OCI-LY1 (cell line): ENCODE measurements around the gene HTR1D.

Experiments
- H2AFZ ChIP-seq: fragments of 200-600 bp; sonication (generic), shearing (Covaris generic); 2 replicates; pipeline ENCODE4 v1.6.0; 2014; ENCODE audit warnings: antibody characterized with exemption, mild to moderate bottlenecking, low read length
- H3F3A ChIP-seq: fragments of 200-600 bp; sonication (generic), shearing (Covaris generic); 2 replicates; pipeline ENCODE4 v1.6.0; 2014; ENCODE audit warnings: mild to moderate bottlenecking, antibody characterized with exemption, low read length, moderate library complexity; ENCODE audit not compliant: insufficient read depth
- H3K27ac ChIP-seq: fragments of 200-600 bp; sonication (generic); 2 replicates; pipeline ENCODE4 v1.5.1; 2014; ENCODE audit warnings: low read length, mixed run types, mild to moderate bottlenecking, low read depth; ENCODE audit not compliant: poor library complexity, severe bottlenecking
- H3K27me3 ChIP-seq: fragments of 200-600 bp; sonication (generic); 2 replicates; pipeline ENCODE4 v1.6.0; 2014; ENCODE audit warnings: antibody characterized with exemption, mild to moderate bottlenecking, low read length, moderate library complexity; ENCODE audit not compliant: insufficient read depth
- H3K36me3 ChIP-seq: fragments of 200-600 bp; sonication (generic); 2 replicates; pipeline ENCODE4 v1.6.1; 2014; ENCODE audit warnings: mild to moderate bottlenecking, antibody characterized with exemption, low read length, moderate library complexity, mixed read lengths; ENCODE audit not compliant: insufficient read depth
- H3K4me1 ChIP-seq: fragments of 200-600 bp; sonication (generic); 2 replicates; pipeline ENCODE4 v1.5.1; 2014; ENCODE audit warnings: mild to moderate bottlenecking, low read length, moderate library complexity; ENCODE audit not compliant: insufficient read depth, severe bottlenecking
- H3K4me2 ChIP-seq: fragments of 200-600 bp; sonication (generic), shearing (Covaris generic); 2 replicates; pipeline ENCODE4 v1.6.1; 2014; ENCODE audit warnings: low read length
- H3K4me3 ChIP-seq: fragments of 200-600 bp; sonication (generic); 2 replicates; pipeline ENCODE4 v1.5.1; 2014; ENCODE audit warnings: low read length, low read depth, mild to moderate bottlenecking, mixed read lengths; ENCODE audit not compliant: poor library complexity, severe bottlenecking
- H3K79me2 ChIP-seq: fragments of 200-600 bp; shearing (Covaris generic); 2 replicates; pipeline ENCODE4 v1.6.1; 2016; ENCODE audit warnings: mixed run types, low read length, mixed read lengths; ENCODE audit not compliant: insufficient read depth
- H3K9ac ChIP-seq: fragments of 200-600 bp; sonication (generic), shearing (Covaris generic); 2 replicates; pipeline ENCODE4 v1.6.1; 2014; ENCODE audit warnings: mild to moderate bottlenecking, low read length, mixed read lengths
- H3K9me2 ChIP-seq: fragments of 200-600 bp; sonication (generic), shearing (Covaris generic); 2 replicates; pipeline ENCODE4 v1.6.1; 2014; ENCODE audit warnings: low read depth, mild to moderate bottlenecking, low read length, mixed read lengths
- H3K9me3 ChIP-seq: fragments of 200-600 bp; shearing (Covaris generic); 2 replicates; pipeline ENCODE4 v1.6.1; 2014; ENCODE audit warnings: low read length, mixed read lengths
- H4K20me1 ChIP-seq: fragments of 200-600 bp; sonication (generic), shearing (Covaris generic); 2 replicates; pipeline ENCODE4 v1.6.0; 2016; ENCODE audit warnings: mild to moderate bottlenecking, low read length; ENCODE audit not compliant: insufficient read depth
- CTCF ChIP-seq: fragments of 200-600 bp; sonication (generic), shearing (Covaris generic); IDR thresholded peaks from 2 replicates; pipeline ENCODE4 v1.5.1; 2017; ENCODE audit warnings: mild to moderate bottlenecking, antibody characterized with exemption, low read length, moderate library complexity, mixed read lengths
- EZH2 ChIP-seq: fragments of 200-600 bp; sonication (generic), shearing (Covaris generic); IDR thresholded peaks from 2 replicates; pipeline ENCODE4 v1.8.0; 2017; ENCODE audit warnings: borderline replicate concordance, mixed run types, mild to moderate bottlenecking, antibody characterized with exemption, low read length, moderate library complexity, mixed read lengths

HTR1D gene

DNA sequence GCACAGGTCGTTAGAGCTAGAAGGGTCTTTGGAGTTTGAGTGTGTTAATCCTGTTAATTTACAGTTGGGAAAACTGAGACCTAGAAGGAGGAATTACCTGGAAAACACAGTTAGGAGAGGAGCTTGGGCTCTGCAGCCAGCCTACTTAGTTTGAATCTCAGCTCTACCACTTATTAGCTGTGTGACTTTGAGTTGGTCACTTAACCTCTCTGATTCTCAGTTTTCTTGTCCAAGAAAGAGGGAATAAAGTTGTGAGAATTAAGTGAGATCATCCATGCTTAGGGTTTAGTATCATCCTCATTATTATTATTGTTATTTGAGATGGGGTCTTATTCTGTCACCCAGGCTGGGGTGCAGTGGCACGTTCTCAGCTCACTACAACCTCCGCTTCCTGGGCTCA lies 5.4 kb upstream of the HTR1D start:
- H3K4me1 ChIP-seq, result no peaks in the 10 kb centered on the region
- no peaks in the 10 kb centered on the region for H3K27me3 ChIP-seq
- H3K27ac ChIP-seq, result no peak overlapping the region
- no peaks in the 10 kb centered on the region for H3K9me2 ChIP-seq
- H3K9ac ChIP-seq, result no peak overlapping the region
- no peaks in the 10 kb centered on the region for H3F3A ChIP-seq
- no peak overlapping the region for H3K4me2 ChIP-seq
- TF ChIP-seq EZH2 (no peak), CTCF (no peak)
- H3K4me3 ChIP-seq, result no peak overlapping the region
- no peak overlapping the region for H2AFZ ChIP-seq
- H3K9me3 ChIP-seq, result no peaks in the 10 kb centered on the region
- H4K20me1 ChIP-seq, result no peaks in the 10 kb centered on the region
- no peaks in the 10 kb centered on the region for H3K36me3 ChIP-seq
- H3K79me2 ChIP-seq, result no peaks in the 10 kb centered on the region

DNA sequence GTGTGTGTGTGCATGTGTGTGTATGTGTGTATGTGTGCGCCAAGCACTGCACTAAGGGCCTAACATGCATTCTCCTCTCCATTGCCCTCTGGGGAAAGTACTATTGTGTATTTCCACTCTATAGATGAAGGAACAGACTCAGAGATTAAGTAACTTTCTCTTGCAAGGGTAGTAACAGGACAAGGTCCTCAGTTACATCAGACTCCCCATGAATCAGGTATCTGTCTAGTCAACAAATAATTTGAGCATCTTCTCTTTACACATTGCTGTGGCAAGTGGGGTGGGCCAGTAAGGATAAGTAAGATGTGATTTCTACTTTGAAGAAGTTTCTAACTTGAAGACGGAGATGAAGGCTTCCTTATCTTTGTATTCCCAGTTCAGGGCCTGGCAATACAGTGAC lies 5.0 kb upstream of the HTR1D start:
- H2AFZ ChIP-seq, result no peak overlapping the region
- no peaks in the 10 kb centered on the region for H3K9me2 ChIP-seq
- H3K4me2 ChIP-seq, result no peak overlapping the region
- no peak overlapping the region for H3K9ac ChIP-seq
- TF ChIP-seq CTCF, result no peak
- TF ChIP-seq EZH2, result no peak
- H3K27ac ChIP-seq, result no peak overlapping the region
- no peaks in the 10 kb centered on the region for H4K20me1 ChIP-seq
- no peaks in the 10 kb centered on the region for H3K79me2 ChIP-seq
- no peaks in the 10 kb centered on the region for H3K4me1 ChIP-seq
- H3K4me3 ChIP-seq, result no peak overlapping the region
- H3K27me3 ChIP-seq, result no peaks in the 10 kb centered on the region
- no peaks in the 10 kb centered on the region for H3K36me3 ChIP-seq
- no peaks in the 10 kb centered on the region for H3K9me3 ChIP-seq
- H3F3A ChIP-seq, result no peaks in the 10 kb centered on the region

GRCh38 chr1:23221107-23221506 lies 3.8 kb upstream of the HTR1D start:
- H3K79me2 ChIP-seq, result no peaks in the 10 kb centered on the region
- H3K4me1 ChIP-seq, result no peaks in the 10 kb centered on the region
- no peaks in the 10 kb centered on the region for H3F3A ChIP-seq
- H3K27me3 ChIP-seq, result no peaks in the 10 kb centered on the region
- no peak overlapping the region for H2AFZ ChIP-seq
- no peaks in the 10 kb centered on the region for H3K9me3 ChIP-seq
- H3K9ac ChIP-seq, result no peak overlapping the region
- no peak overlapping the region for H3K4me3 ChIP-seq
- no peak overlapping the region for H3K27ac ChIP-seq
- no peak for TF ChIP-seq EZH2
- TF ChIP-seq CTCF, result no peak
- H3K9me2 ChIP-seq, result no peaks in the 10 kb centered on the region
- H3K36me3 ChIP-seq, result no peaks in the 10 kb centered on the region
- H3K4me2 ChIP-seq, result no peak overlapping the region
- no peaks in the 10 kb centered on the region for H4K20me1 ChIP-seq
